Measurements from ENCODE around the gene VPS11. TPM values are rescaled to one million over a fixed set of nuclear protein-coding genes. Genes with fewer than 3 reads are reported as not detected.

Gene VPS11
- total and polyA plus RNA-seq, 10 of the 15 experiments (the other 5 are each of a cell fraction or from before 2014, with no cell fraction given): 15.8 to 26.4 (median 24.5) TPM

- TF ChIP-seq E2F8 (IDR thresholded peaks at IDR 0.05; ENCODE audit: low read depth, partially characterized antibody) (no peak), SMC3 (IDR thresholded peaks at IDR 0.05; ENCODE audit: borderline replicate concordance, low read length) (no peak)
Measured at GRCh38 chr11:119110439-119110838, 42.8 kb downstream of the VPS11 start (continued).

- no peaks in the 10 kb centered on the region for H3K27me3 ChIP-seq (replicated peaks in 1 of 2; ENCODE audit: control insufficient read depth in 2 of 2, insufficient read depth in 2 of 2, low read length in 1 of 2)
- intact Hi-C loops (cut with micrococcal nuclease; ENCODE audit: unreplicated experiment) (no loop called here), in situ Hi-C loops (cut with MboI) (no loop called here)
- ChIA-PET RAD21 (ENCODE audit: unreplicated experiment) (no interaction called here), POLR2A (interaction anchor here (1.0 to 7.2 kb wide), 3 partner anchors 10 to 26 kb away, joined by 3 to 76 read pairs (median 4); partner anchors contain the start of gene HINFP), CTCF (interaction anchor here (0.6 to 2.2 kb wide), 4 partner anchors 9 to 227 kb away, joined by 3 to 5 read pairs (median 4); partner anchors contain the start of gene HINFP), SMC1A (ENCODE audit: uncharacterized antibody, unreplicated experiment) (interaction anchor here (1.0 kb wide), 1 partner anchor 10 kb away, joined by 4 read pairs; the partner anchor contains the start of gene HINFP)
- WGBS (ENCODE audit: insufficient coverage, insufficient replicate concordance, low lambda C conversion rate, missing lambda C conversion rate): 93% methylated on average over 11 of the region's 11 CpGs
- H3K27ac ChIP-seq (ENCODE audit: control insufficient read depth, insufficient read depth): no peak overlapping the region
- ATAC-seq (no peak), DNase-seq (ENCODE audit: low read depth, low spot score) (no peak), FAIRE-seq (no peak)
- no peaks in the 10 kb centered on the region for H4K20me1 ChIP-seq (ENCODE audit: control insufficient read depth, insufficient read depth)
- H3K79me2 ChIP-seq (ENCODE audit: control insufficient read depth, insufficient read depth, low read length): peaks cover 26% of the 10 kb centered on the region
- no peak overlapping the region for H2AFZ ChIP-seq (ENCODE audit: control insufficient read depth, low read depth, low read length)
- no TSS peak for BruUV-seq (replicated peaks)
- no peak overlapping the region for H3K9ac ChIP-seq (ENCODE audit: control insufficient read depth, insufficient read depth, low read length)
- H3K4me1 ChIP-seq (ENCODE audit: control insufficient read depth, insufficient read depth, low read length): peaks cover 12% of the 10 kb centered on the region
- H3K36me3 ChIP-seq (ENCODE audit: control insufficient read depth in 2 of 2, insufficient read depth in 2 of 2, low read length in 1 of 2): peaks cover 19 to 22% of the 10 kb centered on the region in 2 experiments
- no peaks in the 10 kb centered on the region for H3K9me3 ChIP-seq (replicated peaks; ENCODE audit: control insufficient read depth, insufficient read depth, low read length)
- no peak overlapping the region for H3K4me3 ChIP-seq
- H3K4me2 ChIP-seq (ENCODE audit: control insufficient read depth, insufficient read depth): no peak overlapping the region
- TF ChIP-seq LARP7 (IDR thresholded peaks at IDR 0.05) (no peak), DPF2 (IDR thresholded peaks at IDR 0.05) (no peak), HDAC2 (IDR thresholded peaks at IDR 0.05) (no peak), EED (IDR thresholded peaks at IDR 0.05; ENCODE audit: low read depth) (no peak), SP1 (IDR thresholded peaks at IDR 0.05; ENCODE audit: low read depth, low read length) (no peak), IRF5 (IDR thresholded peaks at IDR 0.05; ENCODE audit: borderline replicate concordance) (no peak), ZBTB40 (IDR thresholded peaks at IDR 0.05; ENCODE audit: borderline replicate concordance) (no peak), BHLHE40 (IDR thresholded peaks at IDR 0.05; ENCODE audit: borderline replicate concordance in 1 of 2, low read depth in 2 of 2, low read length in 1 of 2) (no peak), ETV6 (conservative IDR thresholded peaks at IDR 0.05 in 1 of 2, IDR thresholded peaks at IDR 0.05 in 1 of 2; ENCODE audit: borderline replicate concordance in 1 of 2, low read depth in 1 of 2) (no peak), GABPA (IDR thresholded peaks at IDR 0.05; ENCODE audit: low read depth) (no peak), IKZF2 (IDR thresholded peaks at IDR 0.05) (no peak)
Measured at GRCh38 chr11:119111361-119111925, 43.8 kb downstream of the VPS11 start.

Measured in GM12878 (cell line).